Gastrocnemius medialis (tissue), 4 donors: ENCODE measurements around the gene KRT3. TPM values are rescaled to one million over a fixed set of nuclear protein-coding genes. Genes with fewer than 3 reads are reported as not detected.

ENCODE experiments used
- ATAC-seq, 2 donors: fragments of 150-250 bp; one replicate each; pipeline ENCODE4 v1.9.1; 2016
- DNase-seq, 2 donors: peaks; one replicate each; pipeline ENCODE4 v3.0.0-alpha.2; 2019
- H3K27ac ChIP-seq, 4 donors: fragments of 200-600 bp; sonication (generic); 1 replicate in 1 of 4; 2 replicates in 3 of 4; pipeline ENCODE4 v1.5.1; 2016 to 2018; ENCODE audit warnings: mild to moderate bottlenecking in 2 of 4, moderate library complexity in 1 of 4
- H3K27me3 ChIP-seq, 3 donors: fragments of 200-600 bp; sonication (generic) in 2 of 3; 1 replicate in 1 of 3; 2 replicates in 2 of 3; pipeline versions ENCODE4 v1.5.1 to v1.6.0; 2016 to 2019; ENCODE audit warnings: mild to moderate bottlenecking in 1 of 3, moderate library complexity in 1 of 3
- H3K36me3 ChIP-seq, 2 donors: fragments of 200-600 bp; sonication (generic) in 1 of 2; one replicate each; pipeline ENCODE4 v1.5.1; 2017 to 2018
- H3K4me1 ChIP-seq, 2 donors: fragments of 200-600 bp; sonication (generic) in 1 of 2; one replicate each; pipeline ENCODE4 v1.5.1; 2016 to 2017; ENCODE audit warnings: mild to moderate bottlenecking in 2 of 2
- H3K4me3 ChIP-seq, 4 donors: fragments of 200-600 bp; sonication (generic) in 3 of 4; 1 replicate in 1 of 4; 2 replicates in 3 of 4; pipeline ENCODE4 v1.5.1; 2016 to 2019; ENCODE audit warnings: mild to moderate bottlenecking in 2 of 4
- H3K9me3 ChIP-seq, 3 donors: fragments of 200-600 bp; sonication (generic) in 2 of 3; 1 replicate in 1 of 3; 2 replicates in 2 of 3; pipeline ENCODE4 v1.5.1; 2016 to 2019
- POLR2A ChIP-seq, 2 donors: fragments of 450-650 bp; IDR thresholded peaks; one replicate each; pipeline ENCODE4 v1.6.1; 2017; ENCODE audit warnings: antibody characterized with exemption in 2 of 2, mild to moderate bottlenecking in 2 of 2, moderate library complexity in 2 of 2
- in situ Hi-C, 4 donors: fragments of 200-750 bp; cut with MboI; loops; one replicate each; pipeline versions ENCODE4 v1.15.0 to v1.8.0; 2017; ENCODE audit warnings: low sequenced_read_pairs in 4 of 4
- intact Hi-C: fragments of 100-400 bp; cut with DNase I; formaldehyde crosslinking; loops from one replicate; pipeline ENCODE4 v1.15.1; 2023; ENCODE audit warnings: low total_unique reads
- total RNA-seq, 4 donors: library from RNA; depleted of rRNA; stranded (reverse); fragments of >200 nt; gene quantifications; one replicate each; pipeline versions ENCODE4 v1.1.0 to v1.2.3, GENCODE V29; 2016
- TF ChIP-seq, protein P1 (sequence below), 5 experiments: fragments of 450-650 bp in 3 of 5; fragments of 200-600 bp in 2 of 5; sonication (generic) in 2 of 5; IDR thresholded peaks in 4 of 5; conservative IDR thresholded peaks in 1 of 5; 1 replicate in 4 of 5; 2 replicates in 1 of 5; pipeline ENCODE4 v1.5.1; 2016 to 2019; ENCODE audit warnings: antibody characterized with exemption in 5 of 5, mild to moderate bottlenecking in 3 of 5, moderate library complexity in 3 of 5

The KRT3 gene
- total RNA-seq, 4 donors from 2014 or later = not detected

DNA sequence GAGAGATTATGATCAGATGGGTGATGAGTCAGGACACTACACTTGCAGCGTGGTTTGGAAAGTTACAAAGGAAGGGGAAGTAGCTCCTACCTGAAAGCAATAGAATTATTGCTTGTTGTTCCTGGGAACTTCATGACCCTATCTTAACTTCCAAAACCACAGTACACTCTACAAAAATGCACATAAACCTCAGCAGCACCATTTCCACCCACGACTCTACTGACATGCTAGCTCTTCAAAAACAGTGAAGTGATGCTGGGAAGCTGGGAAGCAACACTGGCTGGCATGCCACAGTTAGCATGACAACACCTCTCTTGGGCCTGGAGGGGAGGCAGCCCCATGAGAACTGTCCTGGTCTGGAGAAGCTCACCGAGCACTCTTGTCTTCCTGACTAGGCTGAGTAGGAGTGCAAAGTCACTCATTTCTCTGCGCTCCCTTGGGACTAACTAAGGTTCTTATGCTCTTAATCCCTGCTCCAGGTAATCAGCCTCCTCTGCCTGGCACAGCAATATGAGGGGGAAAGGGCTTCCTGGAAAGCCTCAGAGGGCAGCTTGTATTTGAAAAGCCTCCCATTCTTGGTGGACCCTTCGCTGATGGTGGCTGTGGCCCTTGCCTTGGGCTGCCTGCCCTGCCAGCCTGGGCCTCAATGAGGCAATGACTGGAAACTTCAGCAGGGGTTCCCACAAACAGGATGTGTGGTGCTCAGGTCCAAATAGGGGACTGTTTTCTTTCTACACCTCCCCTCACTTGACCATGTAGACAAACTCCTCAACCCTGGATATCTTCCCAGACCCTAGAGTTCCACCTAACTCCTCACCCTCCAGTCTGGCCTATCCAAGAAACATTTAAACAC is 1.2 kb downstream of the KRT3 start:
- peaks cover 9 to 15% (median 12%) of the 10 kb centered on the region in 3 donors for H3K27me3 ChIP-seq
- H3K27ac ChIP-seq = no peak overlapping the region
- intact Hi-C loops (no loop called here), in situ Hi-C loops (no loop called here)
- DNase-seq (no peak), ATAC-seq (no peak)
- H3K4me3 ChIP-seq = no peak overlapping the region
- no peaks in the 10 kb centered on the region for H3K4me1 ChIP-seq
- TF ChIP-seq POLR2A (IDR thresholded peaks at IDR 0.05) = no peak
- TF ChIP-seq, protein P1, sequence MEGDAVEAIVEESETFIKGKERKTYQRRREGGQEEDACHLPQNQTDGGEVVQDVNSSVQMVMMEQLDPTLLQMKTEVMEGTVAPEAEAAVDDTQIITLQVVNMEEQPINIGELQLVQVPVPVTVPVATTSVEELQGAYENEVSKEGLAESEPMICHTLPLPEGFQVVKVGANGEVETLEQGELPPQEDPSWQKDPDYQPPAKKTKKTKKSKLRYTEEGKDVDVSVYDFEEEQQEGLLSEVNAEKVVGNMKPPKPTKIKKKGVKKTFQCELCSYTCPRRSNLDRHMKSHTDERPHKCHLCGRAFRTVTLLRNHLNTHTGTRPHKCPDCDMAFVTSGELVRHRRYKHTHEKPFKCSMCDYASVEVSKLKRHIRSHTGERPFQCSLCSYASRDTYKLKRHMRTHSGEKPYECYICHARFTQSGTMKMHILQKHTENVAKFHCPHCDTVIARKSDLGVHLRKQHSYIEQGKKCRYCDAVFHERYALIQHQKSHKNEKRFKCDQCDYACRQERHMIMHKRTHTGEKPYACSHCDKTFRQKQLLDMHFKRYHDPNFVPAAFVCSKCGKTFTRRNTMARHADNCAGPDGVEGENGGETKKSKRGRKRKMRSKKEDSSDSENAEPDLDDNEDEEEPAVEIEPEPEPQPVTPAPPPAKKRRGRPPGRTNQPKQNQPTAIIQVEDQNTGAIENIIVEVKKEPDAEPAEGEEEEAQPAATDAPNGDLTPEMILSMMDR (IDR thresholded peaks at IDR 0.05 in 4 of 5, conservative IDR thresholded peaks at IDR 0.05 in 1 of 5) = no peak
- no peaks in the 10 kb centered on the region for H3K36me3 ChIP-seq
- no peaks in the 10 kb centered on the region for H3K9me3 ChIP-seq

DNA sequence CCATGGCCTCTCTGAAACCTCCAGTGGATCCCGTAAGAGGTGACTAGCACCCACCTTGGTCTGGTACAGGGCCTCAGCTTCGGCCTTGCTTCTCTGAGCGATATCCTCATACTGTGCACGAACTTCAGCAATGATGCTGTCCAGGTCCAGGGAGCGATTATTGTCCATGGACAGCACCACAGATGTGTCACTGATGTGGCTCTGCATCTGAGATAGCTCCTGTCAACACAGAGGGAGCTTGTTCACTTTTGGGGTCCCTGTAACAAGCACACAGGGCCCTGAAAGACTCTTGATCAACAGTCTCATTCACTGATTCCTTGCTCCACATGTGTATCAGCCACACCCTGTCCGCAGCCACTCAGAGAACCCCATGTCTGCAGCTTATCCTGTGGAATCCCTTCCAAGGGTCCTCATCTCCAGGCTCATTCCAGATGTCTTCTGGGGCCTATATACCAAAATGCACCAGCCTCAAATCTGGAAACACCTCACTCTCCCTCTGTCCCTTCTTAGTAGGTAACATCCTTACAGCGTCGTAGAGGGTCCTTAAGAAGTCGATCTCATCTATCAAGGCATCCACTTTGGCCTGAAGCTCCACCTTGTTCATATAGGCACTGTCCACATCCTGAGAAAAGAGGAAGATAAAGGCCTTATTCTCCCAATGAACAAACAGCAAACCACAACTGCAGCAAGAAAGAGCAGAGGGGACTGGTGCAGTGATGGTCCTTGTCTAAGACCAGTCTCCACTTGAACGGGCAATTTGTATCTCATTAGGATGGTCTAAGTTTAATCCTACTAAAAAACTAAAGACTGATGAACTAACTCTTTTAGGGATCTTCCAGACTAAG is 3.5 kb downstream of the KRT3 start:
- in situ Hi-C loops = no loop called here
- H3K9me3 ChIP-seq = no peaks in the 10 kb centered on the region
- H3K36me3 ChIP-seq = no peaks in the 10 kb centered on the region
- no peak overlapping the region for H3K4me3 ChIP-seq
- DNase-seq (no peak), ATAC-seq (no peak)
- peaks cover 17 to 22% (median 19%) of the 10 kb centered on the region in 3 donors for H3K27me3 ChIP-seq
- TF ChIP-seq, protein P1 (IDR thresholded peaks at IDR 0.05 in 4 of 5, conservative IDR thresholded peaks at IDR 0.05 in 1 of 5) = no peak
- H3K4me1 ChIP-seq = no peaks in the 10 kb centered on the region
- intact Hi-C loops = no loop called here
- no peak overlapping the region for H3K27ac ChIP-seq

DNA sequence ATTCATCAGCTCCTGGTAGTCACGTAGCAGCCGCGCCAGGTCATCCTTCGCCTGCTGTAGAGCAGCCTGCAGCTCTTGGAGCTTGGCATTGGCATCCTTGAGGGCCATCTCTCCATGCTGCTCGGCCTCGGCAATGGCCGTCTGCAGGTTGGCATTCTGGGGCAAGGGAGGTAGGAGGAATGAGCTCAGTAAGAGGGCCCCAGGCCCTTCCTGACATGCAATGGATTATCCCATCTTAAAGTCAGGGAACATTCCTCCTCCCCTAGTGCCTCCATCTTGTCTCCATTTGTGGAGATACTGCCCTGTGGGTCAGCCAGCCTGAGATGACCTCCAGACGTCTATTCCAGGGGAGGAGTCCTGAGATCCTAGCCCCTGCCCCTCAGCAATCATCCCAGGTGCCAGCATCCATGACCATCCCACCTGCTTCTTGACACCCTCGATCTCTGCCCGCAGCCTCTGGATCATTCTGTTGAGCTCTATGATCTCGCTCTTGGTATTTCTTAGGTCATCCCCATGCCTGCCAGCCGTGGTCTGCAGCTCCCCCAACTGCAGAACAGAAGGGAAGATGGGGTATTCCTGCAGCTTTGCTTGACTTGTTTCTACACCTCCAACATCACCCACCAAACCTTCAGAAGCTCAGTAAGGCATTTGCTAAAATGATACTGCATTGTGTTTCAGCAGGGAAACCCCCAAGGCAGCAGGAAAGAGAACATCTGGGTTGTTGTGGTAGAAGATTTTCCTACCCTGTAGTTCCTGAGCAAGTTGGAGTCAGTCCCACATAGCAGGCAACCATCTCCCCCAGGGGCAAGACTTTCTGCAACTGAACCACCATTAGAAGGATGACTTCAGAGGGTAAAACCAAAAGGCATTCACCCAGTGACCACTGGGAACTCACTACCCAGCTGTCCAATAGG is 4.4 kb downstream of the KRT3 start:
- ATAC-seq (no peak), DNase-seq (no peak)
- intact Hi-C loops = no loop called here
- Histone ChIP-seq H3K4me3 (no peak overlapping the region), H3K27ac (no peak overlapping the region), H3K9me3 (no peaks in the 10 kb centered on the region), H3K27me3 (peaks cover 17 to 22% (median 19%) of the 10 kb centered on the region in 3 donors), H3K4me1 (no peaks in the 10 kb centered on the region), H3K36me3 (no peaks in the 10 kb centered on the region)
- in situ Hi-C loops = no loop called here
- no peak for TF ChIP-seq POLR2A (IDR thresholded peaks at IDR 0.05)
- TF ChIP-seq, protein P1 (IDR thresholded peaks at IDR 0.05 in 4 of 5, conservative IDR thresholded peaks at IDR 0.05 in 1 of 5) = no peak

DNA sequence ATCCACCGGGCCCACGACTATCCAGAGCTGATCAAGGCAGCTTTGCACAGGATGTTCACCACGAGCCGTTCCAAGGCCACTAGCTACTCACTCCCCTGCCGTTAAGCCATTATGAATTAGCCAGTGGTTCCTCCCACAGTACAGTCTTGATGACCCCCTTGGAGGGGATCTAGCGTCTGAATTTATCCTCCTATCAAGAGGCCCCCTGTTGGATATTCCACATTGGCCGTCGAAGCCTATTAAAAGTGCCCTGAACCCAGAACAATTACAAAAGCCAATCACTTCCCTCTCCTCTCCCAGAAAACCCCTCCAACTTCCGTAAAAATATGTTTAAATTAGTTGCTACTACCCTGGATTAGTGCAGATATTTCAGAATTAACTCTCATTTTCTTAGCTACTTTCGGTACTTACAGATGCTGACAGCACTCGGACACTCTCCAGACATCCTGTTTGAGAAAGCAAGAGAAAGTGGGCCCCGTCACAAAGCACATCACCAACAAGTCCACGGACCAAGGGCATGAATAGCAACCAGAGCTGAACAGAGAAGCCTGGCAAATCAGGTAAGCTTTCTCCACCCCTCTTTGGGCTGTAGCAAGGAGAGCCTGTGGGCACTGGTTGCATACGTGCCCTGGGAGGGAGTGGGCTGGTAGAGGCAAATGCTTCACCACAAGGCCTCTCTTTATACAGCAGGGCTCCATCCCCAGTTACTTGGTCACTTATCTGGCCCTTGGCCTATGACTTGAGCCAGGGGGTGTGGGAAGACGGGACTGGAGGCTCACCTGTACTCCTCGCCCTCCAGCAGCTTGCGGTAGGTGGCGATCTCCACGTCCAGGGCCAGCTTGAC is 5.3 kb downstream of the KRT3 start:
- no peak for TF ChIP-seq POLR2A (IDR thresholded peaks at IDR 0.05)
- TF ChIP-seq, protein P1 (IDR thresholded peaks at IDR 0.05 in 4 of 5, conservative IDR thresholded peaks at IDR 0.05 in 1 of 5) = no peak
- intact Hi-C loops = no loop called here
- Histone ChIP-seq H3K27ac (no peak overlapping the region), H3K4me1 (no peaks in the 10 kb centered on the region), H3K27me3 (peaks cover 17 to 22% (median 19%) of the 10 kb centered on the region in 3 donors), H3K36me3 (no peaks in the 10 kb centered on the region), H3K4me3 (no peak overlapping the region), H3K9me3 (no peaks in the 10 kb centered on the region)
- in situ Hi-C loops = no loop called here
- no peak for DNase-seq
- ATAC-seq = no peak
